Loucy (cell line): ENCODE results near the gene RAET1L.
A peak's percentile ranks its signal among the peaks of the same experiment; 100 is the strongest.

Experiments used
- H2AFZ ChIP-seq: fragments of 200-600 bp; sonication (generic); 2 replicates; pipeline ENCODE4 v1.6.0; 2016; ENCODE audit warnings: antibody characterized with exemption, mild to moderate bottlenecking, low read length, moderate library complexity
- H3F3A ChIP-seq: fragments of 200-600 bp; 2 replicates; pipeline ENCODE4 v1.6.0; 2016; ENCODE audit warnings: antibody characterized with exemption, low read depth, mild to moderate bottlenecking
- H3K27me3 ChIP-seq: fragments of 200-600 bp; sonication (generic); 2 replicates; pipeline ENCODE4 v1.6.1; 2014; ENCODE audit warnings: low read length, mild to moderate bottlenecking; ENCODE audit not compliant: insufficient read depth, poor library complexity, severe bottlenecking
- H3K36me3 ChIP-seq: fragments of 200-600 bp; sonication (generic); 2 replicates; pipeline ENCODE4 v1.6.1; 2016; ENCODE audit warnings: low read length; ENCODE audit not compliant: insufficient read depth
- H3K4me1 ChIP-seq: fragments of 200-600 bp; sonication (generic); 2 replicates; pipeline ENCODE4 v1.5.1; 2014; ENCODE audit warnings: low read length, mild to moderate bottlenecking; ENCODE audit not compliant: insufficient read depth, poor library complexity, severe bottlenecking
- H3K4me2 ChIP-seq: fragments of 200-600 bp; sonication (generic); 2 replicates; pipeline ENCODE4 v1.6.0; 2014; ENCODE audit warnings: antibody characterized with exemption, low read length, low read depth, mild to moderate bottlenecking; ENCODE audit not compliant: poor library complexity, severe bottlenecking
- H3K4me3 ChIP-seq: fragments of 200-600 bp; sonication (generic); 2 replicates; pipeline ENCODE4 v1.5.1; 2014; ENCODE audit warnings: low read length, mild to moderate bottlenecking, mixed read lengths; ENCODE audit not compliant: poor library complexity, severe bottlenecking
- H3K79me2 ChIP-seq: fragments of 200-600 bp; sonication (generic); 2 replicates; pipeline ENCODE4 v1.6.1; 2014; ENCODE audit warnings: low read length; ENCODE audit not compliant: insufficient read depth
- H3K9ac ChIP-seq: fragments of 200-600 bp; sonication (generic); 2 replicates; pipeline ENCODE4 v1.6.0; 2014; ENCODE audit warnings: mild to moderate bottlenecking, low read depth, low read length, moderate library complexity; ENCODE audit not compliant: poor library complexity, severe bottlenecking
- H3K9me2 ChIP-seq: fragments of 200-600 bp; sonication (generic); replicated peaks from 2 replicates; pipeline ENCODE4 v1.6.1; 2016; ENCODE audit warnings: low read depth, low read length, mixed read lengths
- H3K9me3 ChIP-seq: fragments of 200-600 bp; sonication (generic); 2 replicates; pipeline ENCODE4 v1.6.1; 2014; ENCODE audit warnings: mild to moderate bottlenecking, antibody characterized with exemption, low read length, low read depth; ENCODE audit not compliant: insufficient read depth
- H4K20me1 ChIP-seq: fragments of 200-600 bp; sonication (generic); 2 replicates; pipeline ENCODE4 v1.6.0; 2014; ENCODE audit warnings: antibody characterized with exemption, low read length, mild to moderate bottlenecking; ENCODE audit not compliant: insufficient read depth, poor library complexity, severe bottlenecking
- CTCF ChIP-seq: fragments of 200-600 bp; sonication (generic); conservative IDR thresholded peaks from 2 replicates; pipeline ENCODE4 v1.5.1; 2014; ENCODE audit warnings: mild to moderate bottlenecking, antibody characterized with exemption, low read length
- EZH2phosphoT487 ChIP-seq: fragments of 200-600 bp; IDR thresholded peaks from 2 replicates; pipeline ENCODE4 v1.6.1; 2018; ENCODE audit warnings: antibody characterized with exemption, mild to moderate bottlenecking, moderate library complexity, borderline replicate concordance

Gene RAET1L

GRCh38 chr6:150001295-150002008 is 23.9 kb downstream of the RAET1L start:
- peaks cover 25% of the 10 kb centered on the region for H3K79me2 ChIP-seq
- no peak overlapping the region for H2AFZ ChIP-seq
- H3K4me3 ChIP-seq: no peak overlapping the region
- no peaks in the 10 kb centered on the region for H3K27me3 ChIP-seq
- no peaks in the 10 kb centered on the region for H3F3A ChIP-seq
- no peaks in the 10 kb centered on the region for H3K36me3 ChIP-seq
- peaks cover 41% of the 10 kb centered on the region for H3K4me1 ChIP-seq
- no peak for TF ChIP-seq CTCF
- no peak for TF ChIP-seq EZH2phosphoT487
- H3K9ac ChIP-seq: no peak overlapping the region
- no peaks in the 10 kb centered on the region for H3K9me3 ChIP-seq
- H3K4me2 ChIP-seq: peak overlapping the region; percentile 27
- H3K9me2 ChIP-seq: no peaks in the 10 kb centered on the region
- peaks cover 4% of the 10 kb centered on the region for H4K20me1 ChIP-seq

GRCh38 chr6:149999636-150000035 is 25.7 kb downstream of the RAET1L start:
- H3K36me3 ChIP-seq: no peaks in the 10 kb centered on the region
- H3K27me3 ChIP-seq: no peaks in the 10 kb centered on the region
- H4K20me1 ChIP-seq: peaks cover 4% of the 10 kb centered on the region
- H3K4me1 ChIP-seq: peaks cover 44% of the 10 kb centered on the region
- TF ChIP-seq CTCF (no peak), EZH2phosphoT487 (no peak)
- no peak overlapping the region for H3K4me3 ChIP-seq
- no peaks in the 10 kb centered on the region for H3F3A ChIP-seq
- H3K9ac ChIP-seq: no peak overlapping the region
- no peak overlapping the region for H2AFZ ChIP-seq
- peak overlapping the region; percentile 27 for H3K4me2 ChIP-seq
- H3K9me2 ChIP-seq: no peaks in the 10 kb centered on the region
- H3K79me2 ChIP-seq: peaks cover 25% of the 10 kb centered on the region
- no peaks in the 10 kb centered on the region for H3K9me3 ChIP-seq

GRCh38 chr6:149995971-149996370 is 29.4 kb downstream of the RAET1L start:
- no peak overlapping the region for H2AFZ ChIP-seq
- no peaks in the 10 kb centered on the region for H3K27me3 ChIP-seq
- no peaks in the 10 kb centered on the region for H4K20me1 ChIP-seq
- no peaks in the 10 kb centered on the region for H3K9me3 ChIP-seq
- H3K4me3 ChIP-seq: no peak overlapping the region
- no peak overlapping the region for H3K9ac ChIP-seq
- no peaks in the 10 kb centered on the region for H3K36me3 ChIP-seq
- peak overlapping the region; percentile 25 for H3K4me2 ChIP-seq
- H3K9me2 ChIP-seq: no peaks in the 10 kb centered on the region
- TF ChIP-seq CTCF: no peak
- no peak for TF ChIP-seq EZH2phosphoT487
- H3K4me1 ChIP-seq: peaks cover 32% of the 10 kb centered on the region
- H3F3A ChIP-seq: no peaks in the 10 kb centered on the region
- no peaks in the 10 kb centered on the region for H3K79me2 ChIP-seq
